GM12801 (cell line): ENCODE results near the gene EDA.

Experiments
- CTCF ChIP-seq: IDR thresholded peaks from one replicate; pipeline ENCODE4 v1.5.1; 2011; ENCODE audit warnings: control low read depth; ENCODE audit not compliant: insufficient read length; ENCODE audit errors: extremely low read depth

The EDA gene

GRCh38 chrX:70026851-70027200, 410.9 kb downstream of the EDA start:
- no peak for TF ChIP-seq CTCF

GRCh38 chrX:70029863-70030262, 413.9 kb downstream of the EDA start:
- no peak for TF ChIP-seq CTCF

GRCh38 chrX:70030301-70030767, 414.4 kb downstream of the EDA start:
- TF ChIP-seq CTCF, result no peak

- no peak for TF ChIP-seq CTCF
Measured at GRCh38 chrX:70032792-70033191, 416.9 kb downstream of the EDA start.

GRCh38 chrX:70033348-70034051, 417.6 kb downstream of the EDA start:
- no peak for TF ChIP-seq CTCF

GRCh38 chrX:70034646-70035045, 418.7 kb downstream of the EDA start:
- no peak for TF ChIP-seq CTCF

- TF ChIP-seq CTCF, result no peak
Measured at GRCh38 chrX:70038515-70038914, 422.6 kb downstream of the EDA start.
